ENCODE data around the gene ZNF333. TPM values are rescaled to one million over a fixed set of nuclear protein-coding genes. Genes with fewer than 3 reads are reported as not detected.
"Not testable (repeated sequence)": the region's sequence is repeated elsewhere in the genome, so short reads cannot be mapped to it uniquely, and the experiment has no call there.

Gene ZNF333
- total RNA-seq, 2 experiments from 2014 or later, result 15.5 to 17.6 TPM

- POLR2A ChIA-PET, result not testable (repeated sequence)
- H3K4me1 Mint-ChIP-seq (ENCODE audit: low read depth), result peaks cover 15% of the 10 kb centered on the region
Observed at GRCh38 chr19:14781713-14782536, 92.1 kb downstream of the ZNF333 start.

GRCh38 chr19:14782626-14783409 lies 93.0 kb downstream of the ZNF333 start:
- POLR2A ChIA-PET, result no interaction called here
- H3K36me3 ChIP-seq (ENCODE audit: insufficient read depth, low read length), result no peaks in the 10 kb centered on the region
- Mint-ChIP-seq H3K27me3 (peaks cover 44% of the 10 kb centered on the region), H3K9me3 (no peaks in the 10 kb centered on the region), H3K27ac (no peak overlapping the region), H3K4me3 (no peak overlapping the region), H3K36me3 (ENCODE audit: low read depth) (no peaks in the 10 kb centered on the region), H3K4me1 (ENCODE audit: low read depth) (peaks cover 15% of the 10 kb centered on the region)
- H3K4me1 ChIP-seq (ENCODE audit: insufficient read depth, low read length), result peaks cover 26% of the 10 kb centered on the region
- DNase-seq (no peak), ATAC-seq (ENCODE audit: poor library complexity) (no peak)
- H3K9me3 ChIP-seq (ENCODE audit: control insufficient read depth in 1 of 2, insufficient read depth in 1 of 2, low read length in 2 of 2), result peaks cover 0 to 3% of the 10 kb centered on the region in 2 experiments
- intact Hi-C loops (cut with DNase I, micrococcal nuclease), result no loop called here
- H3K4me3 ChIP-seq (ENCODE audit: low read length), result no peak overlapping the region
- H3K27me3 ChIP-seq (ENCODE audit: control insufficient read depth in 1 of 2, insufficient read depth in 2 of 2, low read length in 2 of 2), result peaks cover 7 to 14% of the 10 kb centered on the region in 2 experiments
- H3K27ac ChIP-seq (ENCODE audit: low read depth in 1 of 2, low read length in 2 of 2), result no peak overlapping the region
- no peak for TF ChIP-seq CTCF (IDR thresholded peaks at IDR 0.05)
- CTCF ChIA-PET, result no interaction called here

More at GRCh38 chr19:14781713-14782536, 92.1 kb downstream of the ZNF333 start:
- H3K9me3 ChIP-seq (ENCODE audit: control insufficient read depth in 1 of 2, insufficient read depth in 1 of 2, low read length in 2 of 2); ATAC-seq (ENCODE audit: poor library complexity); DNase-seq; H3K36me3 ChIP-seq (ENCODE audit: insufficient read depth, low read length); H3K4me3 Mint-ChIP-seq; H3K36me3 Mint-ChIP-seq (ENCODE audit: low read depth); H3K9me3 Mint-ChIP-seq; H3K27ac ChIP-seq (ENCODE audit: low read depth in 1 of 2, low read length in 2 of 2); H3K27ac Mint-ChIP-seq; CTCF ChIA-PET; intact Hi-C loops (cut with DNase I, micrococcal nuclease); H3K4me3 ChIP-seq (ENCODE audit: low read length): not testable (repeated sequence)
- Histone ChIP-seq H3K4me1 (ENCODE audit: insufficient read depth, low read length) (peaks cover 21% of the 10 kb centered on the region), H3K27me3 (ENCODE audit: control insufficient read depth in 1 of 2, insufficient read depth in 2 of 2, low read length in 2 of 2) (peaks cover 10 to 16% of the 10 kb centered on the region in 2 experiments)
- H3K27me3 Mint-ChIP-seq, result peaks cover 50% of the 10 kb centered on the region

Other genes with a start within 250 kb of the ZNF333 start
- not detected for gene PTGER1, start 214.7 kb upstream of the ZNF333 start, total RNA-seq
- gene GIPC1, start 193.9 kb upstream of the ZNF333 start, total RNA-seq, result 10 to 100 TPM; 17.8 to 21.0 TPM
- 100 to 1,000 TPM; 666 to 672 TPM for gene DNAJB1, start 171.7 kb upstream of the ZNF333 start, total RNA-seq
- gene TECR, start 160.5 kb upstream of the ZNF333 start, total RNA-seq, result 100 to 1,000 TPM; 217 to 232 TPM
- 10 to 100 TPM; 31.7 to 39.1 TPM for gene NDUFB7, start 118.0 kb upstream of the ZNF333 start, total RNA-seq
- gene CLEC17A, start 107.0 kb upstream of the ZNF333 start, total RNA-seq, result not detected
- not detected for gene ADGRE3, start 15.2 kb upstream of the ZNF333 start, total RNA-seq
- 1 to 10 TPM; 3.0 to 3.8 TPM for gene ADGRE2, start 88.5 kb downstream of the ZNF333 start, total RNA-seq
- gene OR7A5, start 145.1 kb downstream of the ZNF333 start, total RNA-seq, result not detected
- gene OR7C1, start 145.1 kb downstream of the ZNF333 start, total RNA-seq, result not detected
- gene OR7A10, start 158.9 kb downstream of the ZNF333 start, total RNA-seq, result not detected
- not detected for gene OR7A17, start 196.1 kb downstream of the ZNF333 start, total RNA-seq

Measured in CD4-positive, alpha-beta T cell (primary cell).